Measurements from ENCODE around the gene RARS2. TPM values are rescaled to one million over a fixed set of nuclear protein-coding genes. Genes with fewer than 3 reads are reported as not detected.

The RARS2 gene
- polyA plus RNA-seq, 1 experiment = 12.4 TPM

DNA sequence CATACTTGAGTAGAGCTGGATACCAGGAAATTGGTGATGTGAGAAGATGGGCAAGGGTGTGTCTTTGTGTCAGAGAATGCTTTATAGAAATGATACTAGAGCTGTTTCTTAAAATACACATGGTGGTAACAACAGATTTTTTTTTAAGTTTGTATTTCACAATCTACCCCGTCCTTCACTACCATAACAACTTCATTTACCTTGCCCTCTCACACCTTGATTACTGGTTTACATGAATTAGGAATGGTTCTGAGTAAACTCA lies 45.4 kb downstream of the RARS2 start:
- H3K27me3 ChIP-seq (ENCODE audit: control insufficient read depth, insufficient read depth, low read length) = no peaks in the 10 kb centered on the region
- ChIA-PET POLR2A (no interaction called here), CTCF (no interaction called here)
- H3K4me3 ChIP-seq (ENCODE audit: low read depth, low read length) = no peak overlapping the region
- no peak for DNase-seq (ENCODE audit: low read depth)
- TF ChIP-seq, protein P1, sequence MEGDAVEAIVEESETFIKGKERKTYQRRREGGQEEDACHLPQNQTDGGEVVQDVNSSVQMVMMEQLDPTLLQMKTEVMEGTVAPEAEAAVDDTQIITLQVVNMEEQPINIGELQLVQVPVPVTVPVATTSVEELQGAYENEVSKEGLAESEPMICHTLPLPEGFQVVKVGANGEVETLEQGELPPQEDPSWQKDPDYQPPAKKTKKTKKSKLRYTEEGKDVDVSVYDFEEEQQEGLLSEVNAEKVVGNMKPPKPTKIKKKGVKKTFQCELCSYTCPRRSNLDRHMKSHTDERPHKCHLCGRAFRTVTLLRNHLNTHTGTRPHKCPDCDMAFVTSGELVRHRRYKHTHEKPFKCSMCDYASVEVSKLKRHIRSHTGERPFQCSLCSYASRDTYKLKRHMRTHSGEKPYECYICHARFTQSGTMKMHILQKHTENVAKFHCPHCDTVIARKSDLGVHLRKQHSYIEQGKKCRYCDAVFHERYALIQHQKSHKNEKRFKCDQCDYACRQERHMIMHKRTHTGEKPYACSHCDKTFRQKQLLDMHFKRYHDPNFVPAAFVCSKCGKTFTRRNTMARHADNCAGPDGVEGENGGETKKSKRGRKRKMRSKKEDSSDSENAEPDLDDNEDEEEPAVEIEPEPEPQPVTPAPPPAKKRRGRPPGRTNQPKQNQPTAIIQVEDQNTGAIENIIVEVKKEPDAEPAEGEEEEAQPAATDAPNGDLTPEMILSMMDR (IDR thresholded peaks at IDR 0.05; ENCODE audit: insufficient read depth, low read depth, low read length) = no peak
- peaks cover 12% of the 10 kb centered on the region for H3K36me3 ChIP-seq (ENCODE audit: control insufficient read depth, insufficient read depth, low read length)

DNA sequence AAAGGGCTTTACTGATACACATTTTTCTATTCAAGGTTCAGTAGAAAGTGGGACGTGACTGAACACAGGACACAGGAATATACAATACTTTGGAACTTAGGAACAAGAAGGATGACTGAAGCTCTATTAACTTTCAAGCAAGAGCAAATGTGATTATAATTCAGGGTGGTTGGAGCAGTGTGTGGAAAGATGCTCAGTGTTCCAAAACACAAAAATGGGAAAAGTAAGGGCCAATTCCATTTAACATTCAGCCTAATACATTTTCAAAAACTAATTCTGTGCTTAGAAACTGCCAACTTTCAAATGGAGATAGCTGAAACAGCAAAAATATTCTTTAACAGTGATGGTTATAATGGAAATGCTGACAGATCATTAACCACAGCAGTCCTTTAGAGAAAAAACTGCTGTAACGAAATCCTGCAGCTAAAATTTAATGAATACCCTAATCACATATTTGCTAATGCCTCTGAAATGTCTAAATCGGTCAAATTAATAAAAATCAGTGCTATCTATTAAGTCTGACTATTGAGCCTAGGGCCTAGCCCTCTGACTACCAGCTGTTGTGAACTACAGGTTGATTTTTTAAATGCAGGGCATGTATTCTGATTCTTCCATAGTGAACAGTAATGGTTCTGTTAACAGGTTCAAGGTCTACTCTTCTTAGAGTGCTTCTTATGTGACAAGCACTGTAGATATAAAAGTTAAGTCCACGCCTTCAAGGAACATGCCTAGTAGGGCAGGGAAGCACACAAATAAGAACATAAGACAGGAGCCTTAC lies 45.9 kb downstream of the RARS2 start:
- peaks cover 15% of the 10 kb centered on the region for H3K36me3 ChIP-seq (ENCODE audit: control insufficient read depth, insufficient read depth, low read length)
- no peaks in the 10 kb centered on the region for H3K27me3 ChIP-seq (ENCODE audit: control insufficient read depth, insufficient read depth, low read length)
- H3K4me3 ChIP-seq (ENCODE audit: low read depth, low read length) = no peak overlapping the region
- DNase-seq (ENCODE audit: low read depth) = no peak
- TF ChIP-seq, protein P1 (IDR thresholded peaks at IDR 0.05; ENCODE audit: insufficient read depth, low read depth, low read length) = no peak
- ChIA-PET CTCF (no interaction called here), POLR2A (no interaction called here)

DNA sequence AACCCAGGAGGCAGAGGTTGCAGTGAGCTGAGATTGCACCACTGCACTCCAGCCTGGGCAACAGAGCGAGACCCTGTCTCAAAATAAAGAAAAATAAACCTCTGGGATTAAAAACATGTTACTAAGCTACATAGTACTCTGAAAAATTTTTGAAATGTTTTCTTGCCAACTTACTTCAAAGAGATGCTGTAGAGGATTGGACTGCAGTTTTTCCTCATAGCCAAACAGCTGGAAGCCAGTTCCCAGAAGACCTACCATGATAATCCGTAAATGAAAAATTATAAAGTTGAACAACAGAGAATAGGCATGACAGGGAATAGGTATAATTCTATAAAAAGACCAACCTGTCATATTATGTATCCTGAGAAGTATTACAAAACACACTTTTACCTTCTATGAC lies 48.0 kb downstream of the RARS2 start:
- DNase-seq (ENCODE audit: low read depth) = no peak
- no peak overlapping the region for H3K4me3 ChIP-seq (ENCODE audit: low read depth, low read length)
- ChIA-PET CTCF (interaction anchor here (0.9 kb wide), 1 partner anchor 33 kb away, joined by 5 read pairs; no protein-coding TSS in a partner anchor), POLR2A (no interaction called here)
- peaks cover 14% of the 10 kb centered on the region for H3K36me3 ChIP-seq (ENCODE audit: control insufficient read depth, insufficient read depth, low read length)
- H3K27me3 ChIP-seq (ENCODE audit: control insufficient read depth, insufficient read depth, low read length) = no peaks in the 10 kb centered on the region
- TF ChIP-seq, protein P1 (IDR thresholded peaks at IDR 0.05; ENCODE audit: insufficient read depth, low read depth, low read length) = no peak

DNA sequence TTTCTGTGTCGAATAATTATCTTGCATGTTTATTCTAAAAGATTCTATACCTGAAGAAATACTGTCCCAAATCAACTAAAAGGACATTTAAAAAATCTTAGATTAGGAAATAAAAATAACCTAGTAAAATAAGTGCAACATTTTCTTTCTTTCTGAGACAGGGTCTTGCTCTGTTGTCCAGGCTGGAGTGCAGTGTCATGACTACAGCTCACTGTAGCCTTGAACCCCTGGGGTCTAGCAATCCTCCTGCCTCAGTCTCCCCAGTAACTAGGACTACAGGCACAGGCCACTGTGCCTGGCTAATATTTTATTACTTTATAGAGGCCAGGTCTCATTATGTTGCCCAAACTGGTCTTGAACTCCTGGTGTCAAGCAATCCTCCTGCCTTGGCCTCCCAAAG lies 48.7 kb downstream of the RARS2 start:
- TF ChIP-seq, protein P1 (IDR thresholded peaks at IDR 0.05; ENCODE audit: insufficient read depth, low read depth, low read length) = no peak
- POLR2A ChIA-PET = no interaction called here
- no peaks in the 10 kb centered on the region for H3K27me3 ChIP-seq (ENCODE audit: control insufficient read depth, insufficient read depth, low read length)
- CTCF ChIA-PET = no interaction called here
- H3K36me3 ChIP-seq (ENCODE audit: control insufficient read depth, insufficient read depth, low read length) = peaks cover 10% of the 10 kb centered on the region
- no peak for DNase-seq (ENCODE audit: low read depth)
- no peak overlapping the region for H3K4me3 ChIP-seq (ENCODE audit: low read depth, low read length)

DNA sequence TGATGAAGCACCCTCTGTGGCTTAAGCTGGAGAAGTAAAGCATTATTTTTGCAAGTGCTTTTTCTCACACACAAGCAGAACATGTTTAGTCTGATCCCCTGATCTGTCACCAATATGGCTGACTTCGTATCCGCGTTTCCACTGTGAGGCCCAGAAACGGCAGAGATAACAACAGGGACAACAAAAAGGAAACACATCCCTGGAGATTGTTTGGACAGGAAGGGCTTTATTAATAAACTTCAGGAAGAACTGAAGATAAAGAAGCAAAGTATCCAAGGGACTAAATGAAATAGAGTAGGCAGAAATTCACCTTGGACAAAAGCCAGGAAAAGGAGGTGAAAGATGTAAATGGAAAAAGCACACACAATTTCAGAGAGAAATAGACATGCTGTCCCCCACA lies 49.2 kb downstream of the RARS2 start:
- TF ChIP-seq, protein P1 (IDR thresholded peaks at IDR 0.05; ENCODE audit: insufficient read depth, low read depth, low read length) = no peak
- DNase-seq (ENCODE audit: low read depth) = no peak
- Histone ChIP-seq H3K27me3 (ENCODE audit: control insufficient read depth, insufficient read depth, low read length) (no peaks in the 10 kb centered on the region), H3K4me3 (ENCODE audit: low read depth, low read length) (no peak overlapping the region), H3K36me3 (ENCODE audit: control insufficient read depth, insufficient read depth, low read length) (peaks cover 10% of the 10 kb centered on the region)
- CTCF ChIA-PET = no interaction called here
- POLR2A ChIA-PET = no interaction called here
